GM18907 (cell line): ENCODE results near the gene ABLIM3.

ENCODE experiments used
- ATAC-seq: cut with Tn5 transposase; IDR thresholded peaks from one replicate; pipeline ENCODE4 v1.9.1; 2021; ENCODE audit warnings: mild to moderate bottlenecking, moderate library complexity; ENCODE audit not compliant: unreplicated experiment

ABLIM3 gene

GRCh38 chr5:149216496-149216895, 75.2 kb downstream of the ABLIM3 start:
- no peak for ATAC-seq

- ATAC-seq, result no peak
Measured at GRCh38 chr5:149217096-149217802, 76.0 kb downstream of the ABLIM3 start.

- ATAC-seq, result no peak
Measured at GRCh38 chr5:149217803-149218155, 76.5 kb downstream of the ABLIM3 start.

- no peak for ATAC-seq
Measured at GRCh38 chr5:149219584-149219983, 78.3 kb downstream of the ABLIM3 start.

- ATAC-seq, result no peak
Measured at GRCh38 chr5:149220750-149221149, 79.5 kb downstream of the ABLIM3 start.

- ATAC-seq, result no peak
Measured at GRCh38 chr5:149221326-149221725, 80.0 kb downstream of the ABLIM3 start.

GRCh38 chr5:149221731-149222342, 80.5 kb downstream of the ABLIM3 start:
- ATAC-seq, result no peak

GRCh38 chr5:149223081-149223848, 82.0 kb downstream of the ABLIM3 start:
- ATAC-seq, result no peak

- ATAC-seq, result no peak
Measured at GRCh38 chr5:149224282-149224681, 83.0 kb downstream of the ABLIM3 start.

GRCh38 chr5:149227168-149227826, 86.0 kb downstream of the ABLIM3 start:
- ATAC-seq, result no peak

- no peak for ATAC-seq
Measured at GRCh38 chr5:149228618-149229297, 87.5 kb downstream of the ABLIM3 start.

GRCh38 chr5:149229298-149229937, 88.1 kb downstream of the ABLIM3 start:
- ATAC-seq, result no peak

- ATAC-seq, result no peak
Measured at GRCh38 chr5:149235841-149236240, 94.5 kb downstream of the ABLIM3 start.

GRCh38 chr5:149237662-149238061, 96.4 kb downstream of the ABLIM3 start:
- ATAC-seq, result no peak

GRCh38 chr5:149238540-149238939, 97.2 kb downstream of the ABLIM3 start:
- no peak for ATAC-seq

- ATAC-seq, result no peak
Measured at GRCh38 chr5:149239917-149240316, 98.6 kb downstream of the ABLIM3 start.

- peak; percentile 83 for ATAC-seq
Measured at GRCh38 chr5:149240354-149240998, 99.2 kb downstream of the ABLIM3 start.

- ATAC-seq, result no peak
Measured at GRCh38 chr5:149242339-149242738, 101.0 kb downstream of the ABLIM3 start.

GRCh38 chr5:149246906-149247305, 105.6 kb downstream of the ABLIM3 start:
- ATAC-seq, result no peak

GRCh38 chr5:149247726-149248125, 106.4 kb downstream of the ABLIM3 start:
- ATAC-seq, result no peak
